Measurements from ENCODE around the gene RUSF1.
A peak's percentile ranks its signal among the peaks of the same experiment; 100 is the strongest.
"Not testable (repeated sequence)": the region's sequence is repeated elsewhere in the genome, so short reads cannot be mapped to it uniquely, and the experiment has no call there.

RUSF1 gene

GRCh38 chr16:31485571-31485970, 22.6 kb downstream of the RUSF1 start:
- peaks cover 58% of the 10 kb centered on the region for H3K27me3 ChIP-seq (ENCODE audit: insufficient read depth, insufficient read length)
- H3K4me1 ChIP-seq (ENCODE audit: insufficient read depth, insufficient read length), result peaks cover 11% of the 10 kb centered on the region
- H3K36me3 ChIP-seq (ENCODE audit: insufficient read depth, insufficient read length, low read length), result peaks cover 13% of the 10 kb centered on the region
- no peak overlapping the region for H3K4me3 ChIP-seq (ENCODE audit: insufficient read length, low read depth)
- DNase-seq (ENCODE audit: low read depth, low spot score), result no peak
- no peak for TF ChIP-seq ZNF274 (IDR thresholded peaks at IDR 0.05; ENCODE audit: low read depth, low read length)
- no peak for TF ChIP-seq YY1 (IDR thresholded peaks at IDR 0.05; ENCODE audit: insufficient read depth, insufficient read length)
- no peak overlapping the region for H3K9ac ChIP-seq (ENCODE audit: insufficient read length, low read depth)
- no peaks in the 10 kb centered on the region for H3K9me3 ChIP-seq (ENCODE audit: insufficient read depth, low read length)

DNA sequence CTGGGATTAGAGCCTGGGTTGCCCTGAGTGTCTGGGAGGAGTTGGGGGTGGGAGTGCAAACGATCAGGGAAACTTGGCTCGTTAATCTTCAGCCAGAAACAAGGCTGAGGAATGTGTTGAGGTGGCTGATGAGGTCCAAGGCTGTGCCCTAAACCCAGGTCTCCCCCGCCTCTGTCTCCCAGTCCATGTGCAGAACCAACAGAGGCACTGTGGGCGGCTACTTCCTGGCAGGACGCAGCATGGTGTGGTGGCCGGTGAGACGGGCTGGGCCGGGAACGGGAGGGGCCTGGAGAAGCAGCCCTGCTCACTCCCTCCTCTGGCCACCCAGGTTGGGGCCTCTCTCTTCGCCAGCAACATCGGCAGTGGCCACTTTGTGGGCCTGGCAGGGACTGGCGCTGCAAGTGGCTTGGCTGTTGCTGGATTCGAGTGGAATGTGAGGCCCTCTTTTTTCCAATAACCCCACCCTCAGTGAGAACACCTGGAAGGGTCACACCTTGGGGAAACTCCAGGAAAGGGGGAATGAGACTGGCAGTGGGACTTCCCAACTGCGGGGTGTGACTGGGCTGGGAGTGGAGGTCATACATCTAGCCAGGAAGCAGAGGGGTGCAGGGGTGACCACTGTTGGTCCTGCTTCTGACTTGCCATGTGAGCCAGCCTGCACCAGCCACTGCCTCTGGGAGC, 23.6 kb downstream of the RUSF1 start:
- no peak for DNase-seq (ENCODE audit: low read depth, low spot score)
- Histone ChIP-seq H3K27me3 (ENCODE audit: insufficient read depth, insufficient read length) (peaks cover 65% of the 10 kb centered on the region), H3K9me3 (ENCODE audit: insufficient read depth, low read length) (no peaks in the 10 kb centered on the region), H3K9ac (ENCODE audit: insufficient read length, low read depth) (no peak overlapping the region), H3K36me3 (ENCODE audit: insufficient read depth, insufficient read length, low read length) (peaks cover 6% of the 10 kb centered on the region), H3K4me1 (ENCODE audit: insufficient read depth, insufficient read length) (peaks cover 11% of the 10 kb centered on the region), H3K4me3 (ENCODE audit: insufficient read length, low read depth) (no peak overlapping the region)
- TF ChIP-seq SUZ12 (IDR thresholded peaks at IDR 0.05; ENCODE audit: extremely low read depth, insufficient read depth, insufficient read length) (no peak), YY1 (IDR thresholded peaks at IDR 0.05; ENCODE audit: insufficient read depth, insufficient read length) (no peak), ZNF274 (IDR thresholded peaks at IDR 0.05; ENCODE audit: low read depth, low read length) (no peak)

DNA sequence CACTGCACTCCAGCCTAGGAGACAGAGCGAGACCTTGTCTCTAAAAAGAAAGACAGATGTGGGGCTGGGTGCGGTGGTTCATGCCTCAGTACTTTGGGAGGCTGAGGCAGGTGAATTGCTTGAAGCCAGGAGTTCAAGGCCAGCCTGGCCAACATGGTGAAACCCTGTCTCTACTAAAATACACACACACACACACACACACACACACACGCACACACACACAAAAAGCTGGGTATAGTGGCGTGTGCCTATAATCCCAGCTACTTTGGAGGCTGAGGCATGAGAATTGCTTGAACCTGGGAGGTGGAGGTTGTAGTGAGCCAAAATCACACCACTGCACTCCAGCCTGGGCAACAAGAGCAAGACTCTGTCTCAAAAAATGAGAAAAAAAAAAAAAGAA, 24.1 kb downstream of the RUSF1 start:
- not testable (repeated sequence) for H3K4me3 ChIP-seq (ENCODE audit: insufficient read length, low read depth); H3K9ac ChIP-seq (ENCODE audit: insufficient read length, low read depth); DNase-seq (ENCODE audit: low read depth, low spot score); H3K9me3 ChIP-seq (ENCODE audit: insufficient read depth, low read length); H3K36me3 ChIP-seq (ENCODE audit: insufficient read depth, insufficient read length, low read length)
- H3K4me1 ChIP-seq (ENCODE audit: insufficient read depth, insufficient read length), result peaks cover 12% of the 10 kb centered on the region
- peaks cover 71% of the 10 kb centered on the region for H3K27me3 ChIP-seq (ENCODE audit: insufficient read depth, insufficient read length)

- Histone ChIP-seq H3K4me3 (ENCODE audit: insufficient read length, low read depth) (no peak within 1 kb of the TSS), H3K9ac (ENCODE audit: insufficient read length, low read depth) (no peak within 1 kb of the TSS), H3K9me3 (ENCODE audit: insufficient read depth, low read length) (no peaks in the 10 kb centered on the region), H3K36me3 (ENCODE audit: insufficient read depth, insufficient read length, low read length) (peaks cover 12% of the 10 kb centered on the region), H3K27me3 (ENCODE audit: insufficient read depth, insufficient read length) (peaks cover 74% of the 10 kb centered on the region), H3K4me1 (ENCODE audit: insufficient read depth, insufficient read length) (peaks cover 12% of the 10 kb centered on the region)
- DNase-seq (ENCODE audit: low read depth, low spot score), result no peak
- no peak for TF ChIP-seq ZNF274 (IDR thresholded peaks at IDR 0.05; ENCODE audit: low read depth, low read length)
- TF ChIP-seq YY1 (IDR thresholded peaks at IDR 0.05; ENCODE audit: insufficient read depth, insufficient read length), result no peak
- TF ChIP-seq SUZ12 (IDR thresholded peaks at IDR 0.05; ENCODE audit: extremely low read depth, insufficient read depth, insufficient read length), result no peak
These were observed 25.1 kb downstream of the RUSF1 start, which contains the start of gene SLC5A2 for GRCh38 chr16:31483081-31483480. SLC5A2 (plus strand) TSS chr16:31483123; CDS start chr16:31483137, 14 bp downstream.

GRCh38 chr16:31480851-31481536, 27.2 kb downstream of the RUSF1 start:
- no peak for TF ChIP-seq ZNF274 (IDR thresholded peaks at IDR 0.05; ENCODE audit: low read depth, low read length)
- no peak for TF ChIP-seq YY1 (IDR thresholded peaks at IDR 0.05; ENCODE audit: insufficient read depth, insufficient read length)
- TF ChIP-seq SUZ12 (IDR thresholded peaks at IDR 0.05; ENCODE audit: extremely low read depth, insufficient read depth, insufficient read length), result no peak
- no peak for DNase-seq (ENCODE audit: low read depth, low spot score)
- Histone ChIP-seq H3K27me3 (ENCODE audit: insufficient read depth, insufficient read length) (peaks cover 59% of the 10 kb centered on the region), H3K9me3 (ENCODE audit: insufficient read depth, low read length) (no peaks in the 10 kb centered on the region), H3K4me1 (ENCODE audit: insufficient read depth, insufficient read length) (peaks cover 12% of the 10 kb centered on the region), H3K4me3 (ENCODE audit: insufficient read length, low read depth) (no peak overlapping the region), H3K36me3 (ENCODE audit: insufficient read depth, insufficient read length, low read length) (peaks cover 17% of the 10 kb centered on the region), H3K9ac (ENCODE audit: insufficient read length, low read depth) (no peak overlapping the region)

DNA sequence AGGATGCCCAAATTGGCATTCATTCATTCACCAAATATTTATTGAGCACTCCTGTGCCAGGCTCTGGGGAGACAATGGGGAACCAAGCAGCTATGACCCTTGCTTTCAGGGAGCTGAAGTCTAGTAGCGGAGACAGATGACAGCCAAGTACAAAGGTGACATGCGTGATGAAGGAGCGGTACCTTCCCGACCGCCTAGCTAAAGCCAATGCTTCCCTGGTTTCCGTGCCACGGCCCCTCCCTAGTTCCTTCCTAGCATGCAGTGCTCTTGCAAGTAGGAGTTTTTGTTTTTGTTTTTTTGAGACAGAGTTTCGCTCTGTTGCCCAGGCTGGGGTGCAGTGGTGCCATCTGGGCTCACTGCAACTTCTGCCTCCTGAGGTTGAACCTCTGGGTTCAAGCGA, 28.4 kb downstream of the RUSF1 start:
- TF ChIP-seq ZNF274 (IDR thresholded peaks at IDR 0.05; ENCODE audit: low read depth, low read length), result no peak
- no peak for TF ChIP-seq SUZ12 (IDR thresholded peaks at IDR 0.05; ENCODE audit: extremely low read depth, insufficient read depth, insufficient read length)
- no peak for TF ChIP-seq YY1 (IDR thresholded peaks at IDR 0.05; ENCODE audit: insufficient read depth, insufficient read length)
- Histone ChIP-seq H3K9ac (ENCODE audit: insufficient read length, low read depth) (no peak overlapping the region), H3K36me3 (ENCODE audit: insufficient read depth, insufficient read length, low read length) (peaks cover 26% of the 10 kb centered on the region), H3K9me3 (ENCODE audit: insufficient read depth, low read length) (no peaks in the 10 kb centered on the region), H3K4me1 (ENCODE audit: insufficient read depth, insufficient read length) (peaks cover 14% of the 10 kb centered on the region), H3K4me3 (ENCODE audit: insufficient read length, low read depth) (no peak overlapping the region), H3K27me3 (ENCODE audit: insufficient read depth, insufficient read length) (peaks cover 59% of the 10 kb centered on the region)
- DNase-seq (ENCODE audit: low read depth, low spot score), result no peak

GRCh38 chr16:31478956-31479355, 29.2 kb downstream of the RUSF1 start:
- peak overlapping the region; percentile 38 for H3K9ac ChIP-seq (ENCODE audit: insufficient read length, low read depth)
- H3K27me3 ChIP-seq (ENCODE audit: insufficient read depth, insufficient read length), result peaks cover 61% of the 10 kb centered on the region
- H3K9me3 ChIP-seq (ENCODE audit: insufficient read depth, low read length), result no peaks in the 10 kb centered on the region
- peaks cover 11% of the 10 kb centered on the region for H3K4me1 ChIP-seq (ENCODE audit: insufficient read depth, insufficient read length)
- DNase-seq (ENCODE audit: low read depth, low spot score), result no peak
- H3K4me3 ChIP-seq (ENCODE audit: insufficient read length, low read depth), result no peak overlapping the region
- peaks cover 34% of the 10 kb centered on the region for H3K36me3 ChIP-seq (ENCODE audit: insufficient read depth, insufficient read length, low read length)
- TF ChIP-seq SUZ12 (IDR thresholded peaks at IDR 0.05; ENCODE audit: extremely low read depth, insufficient read depth, insufficient read length) (no peak), YY1 (IDR thresholded peaks at IDR 0.05; ENCODE audit: insufficient read depth, insufficient read length) (no peak), ZNF274 (IDR thresholded peaks at IDR 0.05; ENCODE audit: low read depth, low read length) (no peak)
